ENCODE measurements around the gene RAF1. TPM values are rescaled to one million over a fixed set of nuclear protein-coding genes. Genes with fewer than 3 reads are reported as not detected.
A peak's percentile ranks its signal among the peaks of the same experiment; 100 is the strongest.
"Not testable (repeated sequence)": the region's sequence is repeated elsewhere in the genome, so short reads cannot be mapped to it uniquely, and the experiment has no call there.

RAF1 gene
- total RNA-seq, 1 donor from 2014 or later, result 144 TPM

DNA sequence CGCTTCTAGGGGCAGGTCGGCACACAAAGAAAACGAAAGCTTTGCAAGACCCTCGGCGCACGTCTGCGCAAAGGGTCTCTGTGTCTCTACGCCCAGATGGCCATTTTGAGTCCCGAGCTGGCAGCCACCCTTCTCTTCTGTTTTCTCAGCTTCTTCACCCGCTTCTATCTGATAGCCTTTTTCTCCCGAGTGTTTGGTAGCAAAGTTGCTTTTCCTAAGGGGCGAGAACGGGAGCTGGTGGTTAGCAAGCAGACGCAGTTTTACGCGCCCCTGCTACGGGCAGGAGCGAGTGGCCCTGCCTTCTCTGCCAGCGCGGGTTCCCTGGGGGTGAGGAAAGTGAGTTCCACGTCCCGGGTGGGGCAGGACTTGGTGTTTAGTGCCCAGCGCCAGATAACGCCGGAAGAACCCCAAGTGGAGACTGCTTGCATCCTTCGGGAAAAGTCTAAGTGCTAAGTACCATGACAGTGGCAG is 110.0 kb downstream of the RAF1 start:
- DNase-seq (ENCODE audit: missing footprints) (peak; percentile 59), ATAC-seq (no peak)
- intact Hi-C loops (cut with DNase I), result loop anchor here (10.0 kb wide), 1 partner anchor 151 kb away; no protein-coding TSS in a partner anchor

DNA sequence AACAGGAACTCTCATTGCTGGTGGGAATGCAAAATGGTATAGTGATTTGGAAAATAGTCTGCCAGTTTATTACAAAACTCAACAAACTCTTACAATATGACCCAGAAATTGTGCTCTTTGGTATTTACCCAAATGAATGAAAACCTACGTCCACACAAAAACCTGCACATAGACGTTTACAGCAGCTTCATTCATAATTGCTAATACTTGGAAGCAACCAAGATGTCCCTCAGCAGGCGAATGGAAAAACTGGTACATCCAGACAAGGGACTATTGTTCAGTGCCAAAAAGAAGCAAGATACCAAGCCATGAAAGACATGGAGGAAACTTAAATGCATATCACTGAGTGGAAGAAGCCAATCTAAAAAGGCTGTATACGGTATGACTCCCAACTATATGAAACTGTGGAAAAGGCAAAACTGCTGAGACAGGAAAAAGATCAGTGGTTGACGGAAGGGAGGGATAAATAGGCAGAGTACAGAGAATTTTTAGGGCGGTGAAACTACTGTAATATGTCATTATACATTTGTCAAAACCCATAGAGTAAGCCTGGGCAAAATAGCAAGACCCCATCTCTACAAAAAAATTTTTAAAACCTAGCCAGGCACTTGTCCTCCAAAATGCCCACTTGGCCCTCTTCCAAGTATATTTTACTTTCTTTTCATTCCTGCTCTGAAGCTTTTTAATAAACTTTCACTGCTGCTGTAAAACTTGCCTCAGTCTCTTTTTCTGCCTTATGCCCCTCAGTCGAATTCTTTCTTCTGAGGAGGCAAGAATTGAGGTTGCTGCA is 113.8 kb downstream of the RAF1 start:
- DNase-seq (ENCODE audit: missing footprints) (no peak), ATAC-seq (no peak)
- intact Hi-C loops (cut with DNase I), result loop anchor here (10.0 kb wide), 1 partner anchor 155 kb away; no protein-coding TSS in a partner anchor

DNA sequence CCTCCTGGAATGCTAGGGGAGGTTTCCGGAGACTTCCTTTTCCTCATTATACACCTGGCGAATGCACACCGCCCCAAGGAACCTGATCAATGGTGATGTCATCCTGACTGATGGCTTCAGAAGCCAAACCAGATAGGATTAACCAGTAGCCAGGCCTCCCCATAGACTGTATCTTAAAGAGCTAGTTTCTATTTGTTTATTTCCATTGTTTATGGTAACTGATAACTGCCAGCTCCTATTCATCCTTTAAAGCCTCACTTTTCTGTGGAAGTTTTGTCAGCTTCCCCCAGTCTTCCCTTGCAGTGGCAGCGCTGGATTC is 118.5 kb downstream of the RAF1 start, which contains the start of gene MKRN2OS:
Gene MKRN2OS (minus strand): TSS at position 27 of the 319 bp plus-strand sequence. CDS start 35 bp downstream, outside the sequence.
- intact Hi-C loops (cut with DNase I), result no loop called here
- ATAC-seq, result no peak
- DNase-seq (ENCODE audit: missing footprints), result no peak

DNA sequence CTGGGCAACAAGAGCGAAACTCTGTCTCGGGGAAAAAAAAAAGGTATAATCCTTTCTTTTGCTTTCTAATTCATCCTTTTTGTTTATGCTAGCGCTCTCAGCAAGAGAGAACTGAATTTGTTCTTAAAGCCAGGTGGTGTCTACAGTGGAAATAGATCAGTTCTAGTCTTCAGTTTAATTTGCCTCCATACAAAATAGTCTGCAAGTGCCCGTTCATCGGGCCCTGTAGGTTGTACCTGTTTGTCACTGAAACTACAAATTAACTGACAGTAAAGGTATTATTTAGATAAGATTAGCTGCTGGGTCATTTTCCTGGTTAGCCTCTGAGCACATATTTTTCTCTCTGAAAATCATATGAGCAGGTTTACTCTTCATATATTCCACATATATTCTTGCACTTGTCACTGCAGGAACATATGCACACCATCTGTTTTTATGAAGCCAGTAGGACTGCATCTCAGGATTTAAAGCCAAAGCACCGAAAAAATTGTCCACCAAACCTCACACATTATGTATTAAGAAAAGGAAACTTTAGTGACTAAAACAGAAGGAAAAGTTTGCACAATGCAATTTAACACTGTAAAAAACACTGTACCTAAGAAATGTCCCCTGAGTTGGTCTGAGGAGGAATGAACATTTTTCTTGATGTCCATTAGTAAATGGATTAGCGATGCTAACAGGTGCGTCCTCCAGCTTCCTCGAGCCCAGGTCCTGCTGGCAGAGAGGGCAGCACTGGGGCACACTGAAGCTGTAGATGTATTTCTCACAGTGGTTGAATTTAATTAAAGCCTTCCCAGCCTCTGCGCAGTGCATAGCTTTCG is 119.1 kb downstream of the RAF1 start:
- no peak for ATAC-seq
- intact Hi-C loops (cut with DNase I), result no loop called here
- DNase-seq (ENCODE audit: missing footprints), result no peak

DNA sequence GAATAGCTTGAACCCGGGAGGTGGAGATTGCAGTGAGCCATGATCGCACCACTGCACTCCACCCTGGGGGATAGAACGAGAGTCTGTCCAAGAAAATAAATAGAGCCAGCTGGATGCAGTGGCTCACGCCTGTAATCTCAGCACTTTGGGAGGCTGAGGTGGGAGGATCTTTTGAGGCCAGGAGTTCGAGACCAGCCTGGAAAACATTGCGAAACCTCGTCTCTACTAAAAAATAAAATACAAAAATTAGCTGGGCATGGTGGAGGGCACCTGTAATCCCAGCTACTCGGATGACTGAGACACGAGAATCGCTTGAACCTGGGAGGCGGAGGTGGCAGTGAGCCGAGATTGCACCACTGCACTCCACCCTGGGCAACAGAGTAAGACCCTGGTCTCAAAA is 120.4 kb downstream of the RAF1 start:
- ATAC-seq; DNase-seq (ENCODE audit: missing footprints); intact Hi-C loops (cut with DNase I): not testable (repeated sequence)

DNA sequence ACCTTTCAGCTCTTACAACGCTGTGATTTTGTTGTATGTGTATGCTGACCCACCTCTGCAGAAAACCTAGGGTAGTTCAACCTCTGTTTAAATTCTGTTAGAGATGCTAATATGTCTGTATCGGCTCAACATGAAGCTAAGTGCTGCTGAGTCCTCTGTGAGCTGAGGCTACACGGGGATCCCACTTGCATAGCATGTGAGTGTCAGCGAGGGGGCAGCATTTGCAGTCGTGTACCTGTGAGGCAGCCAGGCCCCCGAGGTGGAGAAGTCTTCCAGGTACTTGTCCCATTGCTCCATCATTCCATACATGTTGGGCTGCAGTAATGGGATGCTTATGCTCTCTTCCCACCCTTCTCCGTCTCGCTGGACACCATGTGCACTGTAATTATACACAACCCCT is 122.3 kb downstream of the RAF1 start:
- no peak for DNase-seq (ENCODE audit: missing footprints)
- intact Hi-C loops (cut with DNase I), result no loop called here
- peak; percentile 44 for ATAC-seq

DNA sequence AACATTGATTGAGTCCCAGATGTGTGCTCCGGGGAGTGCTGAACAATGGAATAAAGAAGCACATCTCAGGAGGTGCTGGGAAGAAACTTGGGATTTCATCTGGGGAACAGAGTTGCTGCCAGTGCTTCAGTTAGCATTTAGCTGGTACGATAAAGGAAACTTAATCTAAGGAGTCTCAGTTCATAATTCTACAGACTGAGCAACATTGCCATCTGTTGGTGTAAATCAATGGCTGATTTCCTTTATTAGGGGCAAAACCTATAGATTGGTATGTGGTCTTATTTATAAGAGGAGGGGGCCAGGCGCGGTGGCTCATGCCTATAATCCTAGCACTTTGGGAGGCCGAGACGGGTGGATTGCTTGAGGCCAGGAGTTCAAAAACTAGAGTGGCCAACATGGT is 127.5 kb downstream of the RAF1 start:
- intact Hi-C loops (cut with DNase I), result no loop called here
- DNase-seq (ENCODE audit: missing footprints) (no peak), ATAC-seq (no peak)

Other genes with a start within 250 kb of the RAF1 start
- 24.1 TPM for gene TSEN2, start 179.6 kb downstream of the RAF1 start, total RNA-seq
- not detected for gene MKRN2OS, start 118.6 kb downstream of the RAF1 start, total RNA-seq
- gene MKRN2, start 107.0 kb downstream of the RAF1 start, total RNA-seq, result 31.0 TPM
- gene TMEM40, start 95.1 kb upstream of the RAF1 start, total RNA-seq, result 4.2 TPM
- gene CAND2, start 132.6 kb upstream of the RAF1 start, total RNA-seq, result 56.7 TPM
- 953 TPM for gene RPL32, start 177.4 kb upstream of the RAF1 start, total RNA-seq

Measured in Right ventricle myocardium inferior (tissue), 1 donor.